ENCODE measurements around the gene CAMLG. TPM values are rescaled to one million over a fixed set of nuclear protein-coding genes. Genes with fewer than 3 reads are reported as not detected.

The CAMLG gene
- total RNA-seq, 1 donor from 2014 or later = 49.6 TPM

DNA sequence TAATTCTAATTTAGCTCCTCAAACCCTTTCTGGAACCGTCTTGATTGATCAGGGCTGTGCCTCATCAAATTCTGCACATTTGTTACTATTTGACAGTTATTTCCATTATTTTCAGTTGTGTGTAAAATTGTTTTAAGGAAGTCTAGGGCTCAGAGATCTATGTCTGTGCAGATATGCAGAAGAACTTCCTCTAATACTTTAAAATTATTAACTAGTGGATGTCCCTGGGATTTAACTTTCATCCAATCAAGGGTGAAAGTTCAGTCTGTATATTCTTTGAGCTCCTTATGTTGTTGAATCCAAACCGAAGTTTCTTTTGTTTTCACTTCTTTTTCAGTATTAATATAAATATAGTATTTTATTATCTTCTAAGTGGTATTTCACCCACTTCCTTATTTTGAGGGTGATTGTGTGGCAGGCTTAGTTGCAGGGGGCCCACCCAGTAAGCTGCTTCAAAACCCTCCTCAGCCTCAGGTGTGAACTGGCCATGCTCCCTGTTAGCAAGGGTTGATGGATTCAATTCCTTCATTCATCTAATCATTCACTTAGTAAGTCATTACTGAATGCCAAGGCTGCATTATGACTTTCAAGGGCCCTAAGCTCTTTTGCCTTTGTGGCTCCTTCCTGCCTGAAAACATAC, 2.1 kb upstream of the CAMLG start:
- Mint-ChIP-seq H3K4me3 (ENCODE audit: unreplicated experiment) (no peak overlapping the region), H3K36me3 (ENCODE audit: unreplicated experiment) (peaks cover 4% of the 10 kb centered on the region), H3K9me3 (ENCODE audit: unreplicated experiment) (no peaks in the 10 kb centered on the region), H3K27ac (ENCODE audit: unreplicated experiment) (no peak overlapping the region), H3K4me1 (ENCODE audit: unreplicated experiment) (peaks cover 16% of the 10 kb centered on the region), H3K27me3 (ENCODE audit: unreplicated experiment) (no peaks in the 10 kb centered on the region)
- DNase-seq (ENCODE audit: extremely low spot score, unreplicated experiment) = no peak
- TF ChIP-seq, protein P1, sequence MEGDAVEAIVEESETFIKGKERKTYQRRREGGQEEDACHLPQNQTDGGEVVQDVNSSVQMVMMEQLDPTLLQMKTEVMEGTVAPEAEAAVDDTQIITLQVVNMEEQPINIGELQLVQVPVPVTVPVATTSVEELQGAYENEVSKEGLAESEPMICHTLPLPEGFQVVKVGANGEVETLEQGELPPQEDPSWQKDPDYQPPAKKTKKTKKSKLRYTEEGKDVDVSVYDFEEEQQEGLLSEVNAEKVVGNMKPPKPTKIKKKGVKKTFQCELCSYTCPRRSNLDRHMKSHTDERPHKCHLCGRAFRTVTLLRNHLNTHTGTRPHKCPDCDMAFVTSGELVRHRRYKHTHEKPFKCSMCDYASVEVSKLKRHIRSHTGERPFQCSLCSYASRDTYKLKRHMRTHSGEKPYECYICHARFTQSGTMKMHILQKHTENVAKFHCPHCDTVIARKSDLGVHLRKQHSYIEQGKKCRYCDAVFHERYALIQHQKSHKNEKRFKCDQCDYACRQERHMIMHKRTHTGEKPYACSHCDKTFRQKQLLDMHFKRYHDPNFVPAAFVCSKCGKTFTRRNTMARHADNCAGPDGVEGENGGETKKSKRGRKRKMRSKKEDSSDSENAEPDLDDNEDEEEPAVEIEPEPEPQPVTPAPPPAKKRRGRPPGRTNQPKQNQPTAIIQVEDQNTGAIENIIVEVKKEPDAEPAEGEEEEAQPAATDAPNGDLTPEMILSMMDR (IDR thresholded peaks at IDR 0.05) = no peak

DNA sequence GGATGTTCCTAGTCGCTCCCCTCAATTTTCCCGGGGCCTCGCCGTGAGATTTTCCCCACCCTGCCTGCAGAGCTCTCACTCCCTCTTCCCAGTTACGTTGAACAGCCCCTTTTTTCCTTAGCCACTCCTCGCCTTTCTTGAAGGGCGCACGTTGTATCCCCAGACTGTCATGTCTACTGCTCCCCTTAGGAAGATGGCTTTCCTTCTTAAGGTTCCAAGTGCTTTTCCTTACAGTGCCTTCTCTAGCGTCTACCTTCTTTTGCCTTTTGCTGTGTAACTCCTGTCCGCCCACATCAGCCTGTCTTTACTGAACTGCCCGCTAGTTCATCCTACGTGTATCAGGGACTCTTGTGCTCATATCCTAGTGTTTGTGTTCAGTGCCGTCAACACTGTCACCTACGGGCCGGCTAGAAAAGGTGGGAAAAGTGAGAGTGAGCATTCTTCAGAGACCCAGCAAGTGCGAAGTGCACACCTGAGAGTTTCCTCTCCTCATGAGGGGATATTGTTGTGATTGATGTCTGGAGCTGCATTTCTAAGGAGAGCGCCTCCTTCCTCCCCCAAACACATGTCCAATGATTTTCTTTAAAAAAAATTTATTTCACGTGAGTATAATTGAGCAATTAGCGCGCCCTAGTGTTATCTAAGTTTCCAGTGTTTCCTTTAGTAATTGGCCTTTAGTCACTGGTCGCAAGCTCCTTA, 764 bp downstream of the CAMLG start:
- Mint-ChIP-seq H3K27ac (ENCODE audit: unreplicated experiment) (peak overlapping the region; percentile 98), H3K36me3 (ENCODE audit: unreplicated experiment) (peaks cover 7% of the 10 kb centered on the region), H3K4me1 (ENCODE audit: unreplicated experiment) (peaks cover 19% of the 10 kb centered on the region), H3K9me3 (ENCODE audit: unreplicated experiment) (no peaks in the 10 kb centered on the region), H3K27me3 (ENCODE audit: unreplicated experiment) (no peaks in the 10 kb centered on the region), H3K4me3 (ENCODE audit: unreplicated experiment) (peak overlapping the region; percentile 99)
- TF ChIP-seq, protein P1 (IDR thresholded peaks at IDR 0.05) = no peak
- DNase-seq (ENCODE audit: extremely low spot score, unreplicated experiment) = peak; percentile 70

DNA sequence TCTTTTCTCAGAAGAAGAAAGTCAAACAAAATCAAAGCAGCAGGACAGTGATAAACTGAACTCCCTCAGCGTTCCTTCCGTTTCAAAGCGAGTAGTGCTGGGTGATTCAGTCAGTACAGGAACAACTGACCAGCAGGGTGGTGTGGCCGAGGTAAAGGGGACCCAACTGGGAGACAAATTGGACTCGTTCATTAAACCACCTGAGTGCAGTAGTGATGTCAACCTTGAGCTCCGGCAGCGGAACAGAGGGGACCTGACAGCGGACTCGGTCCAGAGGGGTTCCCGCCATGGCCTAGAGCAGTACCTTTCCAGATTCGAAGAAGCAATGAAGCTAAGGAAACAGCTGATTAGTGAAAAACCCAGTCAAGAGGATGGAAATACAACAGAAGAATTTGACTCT, 2.7 kb downstream of the CAMLG start:
- Mint-ChIP-seq H3K36me3 (ENCODE audit: unreplicated experiment) (peaks cover 10% of the 10 kb centered on the region), H3K27me3 (ENCODE audit: unreplicated experiment) (no peaks in the 10 kb centered on the region), H3K4me3 (ENCODE audit: unreplicated experiment) (no peak overlapping the region), H3K9me3 (ENCODE audit: unreplicated experiment) (no peaks in the 10 kb centered on the region), H3K4me1 (ENCODE audit: unreplicated experiment) (peaks cover 19% of the 10 kb centered on the region), H3K27ac (ENCODE audit: unreplicated experiment) (no peak overlapping the region)
- TF ChIP-seq, protein P1 (IDR thresholded peaks at IDR 0.05) = no peak
- DNase-seq (ENCODE audit: extremely low spot score, unreplicated experiment) = peak; percentile 51

DNA sequence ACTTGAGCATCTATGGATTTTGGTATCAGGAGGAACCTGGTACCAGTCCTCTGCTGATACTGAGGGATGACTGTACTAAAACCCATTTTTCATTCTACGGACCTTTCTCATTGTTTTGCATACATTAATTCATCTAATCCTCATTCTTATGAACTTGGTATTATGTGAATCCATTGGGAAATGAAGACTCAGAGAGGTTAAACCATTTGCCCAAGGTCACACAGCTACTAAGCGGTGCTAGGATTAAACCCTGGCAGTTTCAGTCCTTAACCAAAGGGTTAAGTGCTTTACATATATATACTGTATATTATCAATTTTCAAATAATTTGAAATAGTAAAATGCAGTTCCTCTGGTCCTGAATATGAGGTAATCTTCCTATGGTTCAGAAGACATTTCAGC, 3.8 kb downstream of the CAMLG start:
- peaks cover 19% of the 10 kb centered on the region for H3K4me1 Mint-ChIP-seq (ENCODE audit: unreplicated experiment)
- H3K27me3 Mint-ChIP-seq (ENCODE audit: unreplicated experiment) = no peaks in the 10 kb centered on the region
- DNase-seq (ENCODE audit: extremely low spot score, unreplicated experiment) = no peak
- no peak overlapping the region for H3K27ac Mint-ChIP-seq (ENCODE audit: unreplicated experiment)
- H3K4me3 Mint-ChIP-seq (ENCODE audit: unreplicated experiment) = no peak overlapping the region
- TF ChIP-seq, protein P1 (IDR thresholded peaks at IDR 0.05) = no peak
- H3K36me3 Mint-ChIP-seq (ENCODE audit: unreplicated experiment) = peaks cover 10% of the 10 kb centered on the region
- no peaks in the 10 kb centered on the region for H3K9me3 Mint-ChIP-seq (ENCODE audit: unreplicated experiment)

DNA sequence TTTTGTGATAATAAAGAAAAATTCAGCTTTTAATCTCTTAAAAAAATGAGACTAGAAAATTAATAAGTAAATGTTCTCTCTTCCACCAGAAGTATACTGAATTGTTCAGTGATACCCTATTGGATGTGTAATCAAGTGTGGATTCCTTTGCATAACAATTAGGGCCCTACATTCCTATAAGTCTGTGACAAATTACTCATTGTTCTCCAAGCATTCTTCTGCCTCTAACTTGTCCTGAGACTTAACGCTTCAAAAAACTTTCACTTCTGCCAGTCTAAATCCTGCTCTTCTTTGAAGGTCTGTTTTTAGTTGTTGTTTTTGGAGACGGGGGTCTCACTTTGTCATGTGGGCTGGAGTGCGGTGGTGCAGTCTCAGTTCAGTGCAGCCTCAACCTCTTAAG, 11.1 kb downstream of the CAMLG start:
- Mint-ChIP-seq H3K9me3 (ENCODE audit: unreplicated experiment) (no peaks in the 10 kb centered on the region), H3K4me1 (ENCODE audit: unreplicated experiment) (no peaks in the 10 kb centered on the region), H3K27ac (ENCODE audit: unreplicated experiment) (no peak overlapping the region), H3K27me3 (ENCODE audit: unreplicated experiment) (no peaks in the 10 kb centered on the region), H3K36me3 (ENCODE audit: unreplicated experiment) (peaks cover 20% of the 10 kb centered on the region), H3K4me3 (ENCODE audit: unreplicated experiment) (no peak overlapping the region)
- TF ChIP-seq, protein P1 (IDR thresholded peaks at IDR 0.05) = no peak
- DNase-seq (ENCODE audit: extremely low spot score, unreplicated experiment) = no peak

All from osteocyte (in vitro differentiated cells).